HUDEP-2 (cell line): ENCODE results near the gene CHN2.
A peak's percentile ranks its signal among the peaks of the same experiment; 100 is the strongest.

Experiments
- DNase-seq, 76 experiments: peaks; one replicate each; lab custom pipeline; 2025; ENCODE audit not compliant: unreplicated experiment in 76 of 76; lab: John Stamatoyannopoulos, UW

Gene CHN2

GRCh38 chr7:29304756-29305155 is 110.2 kb downstream of the CHN2 start:
- DNase-seq = no peak

- DNase-seq = no peak
Observed at GRCh38 chr7:29306319-29306991, 111.9 kb downstream of the CHN2 start.

GRCh38 chr7:29308424-29308823 is 113.8 kb downstream of the CHN2 start:
- DNase-seq = no peak

GRCh38 chr7:29309041-29309854 is 114.7 kb downstream of the CHN2 start:
- DNase-seq = no peak

GRCh38 chr7:29310625-29311024 is 116.0 kb downstream of the CHN2 start:
- DNase-seq = no peak

GRCh38 chr7:29311314-29311713 is 116.7 kb downstream of the CHN2 start:
- peak in 1 of 76 experiments; percentile 1 for DNase-seq

GRCh38 chr7:29314148-29314547 is 119.6 kb downstream of the CHN2 start:
- no peak for DNase-seq

GRCh38 chr7:29315122-29315891 is 120.7 kb downstream of the CHN2 start:
- no peak for DNase-seq

- no peak for DNase-seq
Observed at GRCh38 chr7:29315892-29316270, 121.3 kb downstream of the CHN2 start.

GRCh38 chr7:29316926-29317325 is 122.4 kb downstream of the CHN2 start:
- DNase-seq = no peak

- DNase-seq = no peak
Observed at GRCh38 chr7:29318853-29319718, 124.5 kb downstream of the CHN2 start.

- DNase-seq = no peak
Observed at GRCh38 chr7:29319719-29320521, 125.3 kb downstream of the CHN2 start.

GRCh38 chr7:29320577-29320976 is 126.0 kb downstream of the CHN2 start:
- DNase-seq = no peak

- no peak for DNase-seq
Observed at GRCh38 chr7:29322023-29322712, 127.6 kb downstream of the CHN2 start.

GRCh38 chr7:29325476-29325875 is 130.9 kb downstream of the CHN2 start:
- no peak for DNase-seq

- DNase-seq = no peak
Observed at GRCh38 chr7:29326864-29327263, 132.3 kb downstream of the CHN2 start.

GRCh38 chr7:29327455-29327854 is 132.9 kb downstream of the CHN2 start:
- no peak for DNase-seq

- no peak for DNase-seq
Observed at GRCh38 chr7:29328045-29328444, 133.5 kb downstream of the CHN2 start.

GRCh38 chr7:29328811-29329210 is 134.2 kb downstream of the CHN2 start:
- DNase-seq = no peak
